Common myeloid progenitor, CD34-positive (primary cell): ENCODE results near the gene SAMD4A.

Experiments
- CTCF ChIA-PET: fragments of 350-600 bp; sonication (Branson Sonifier 250); formaldehyde crosslinking; loops from one replicate; lab custom pipeline; 2021; ENCODE audit warnings: antibody characterized with exemption; lab: Charles Lee
- POLR2A ChIA-PET: fragments of 350-600 bp; sonication (Branson Sonifier 250); formaldehyde crosslinking; loops from one replicate; lab custom pipeline; 2021; ENCODE audit warnings: antibody characterized with exemption; lab: Charles Lee
- DNase-seq, 3 donors: peaks; one replicate each; pipeline versions ENCODE4 v3.0.0 to v3.0.0-alpha.2; 2013
- H3K27ac ChIP-seq, 2 experiments: 1 replicate in 1 of 2; 2 replicates in 1 of 2; pipeline ENCODE4 v1.7.0; 2013; ENCODE audit warnings: inconsistent platforms in 2 of 2, low read length in 2 of 2, mild to moderate bottlenecking in 2 of 2, low read depth in 1 of 2, moderate library complexity in 1 of 2; ENCODE audit not compliant: severe bottlenecking in 2 of 2, insufficient read depth in 1 of 2, poor library complexity in 1 of 2
- H3K27me3 ChIP-seq, 5 experiments: replicated peaks in 2 of 5; 1 replicate in 3 of 5; 2 replicates in 2 of 5; pipeline versions ENCODE4 v1.6.1 to v1.7.0; 2013; ENCODE audit warnings: low read length in 4 of 5, mild to moderate bottlenecking in 2 of 5, moderate library complexity in 2 of 5, inconsistent platforms in 1 of 5; ENCODE audit not compliant: insufficient read depth in 5 of 5, control insufficient read depth in 4 of 5
- H3K36me3 ChIP-seq, 4 experiments: 1 replicate in 2 of 4; 2 replicates in 2 of 4; pipeline versions ENCODE4 v1.6.1 to v1.7.0; 2013; ENCODE audit warnings: low read length in 3 of 4, control low read depth in 1 of 4, mild to moderate bottlenecking in 1 of 4; ENCODE audit not compliant: control insufficient read depth in 4 of 4, insufficient read depth in 4 of 4
- H3K4me1 ChIP-seq, 4 experiments: 1 replicate in 3 of 4; 2 replicates in 1 of 4; pipeline versions ENCODE4 v1.6.1 to v1.7.1; 2013; ENCODE audit warnings: low read length in 3 of 4, mild to moderate bottlenecking in 3 of 4, control low read depth in 1 of 4, inconsistent platforms in 1 of 4, moderate library complexity in 1 of 4; ENCODE audit not compliant: control insufficient read depth in 4 of 4, insufficient read depth in 4 of 4; ENCODE audit errors: control extremely low read depth in 1 of 4
- H3K4me3 ChIP-seq, 7 experiments: 1 replicate in 4 of 7; 2 replicates in 3 of 7; pipeline versions ENCODE4 v1.5.1 to v1.7.0; 2013; ENCODE audit warnings: mild to moderate bottlenecking in 7 of 7, low read length in 6 of 7, moderate library complexity in 6 of 7, inconsistent platforms in 2 of 7, low read depth in 2 of 7, control low read depth in 1 of 7; ENCODE audit not compliant: insufficient read depth in 4 of 7, control insufficient read depth in 1 of 7; ENCODE audit errors: extremely low read depth in 1 of 7
- H3K9me3 ChIP-seq, 5 experiments: 1 replicate in 4 of 5; 2 replicates in 1 of 5; pipeline versions ENCODE4 v1.6.1 to v1.7.1; 2013; ENCODE audit warnings: low read length in 4 of 5, mild to moderate bottlenecking in 2 of 5, inconsistent platforms in 1 of 5, low read depth in 1 of 5, moderate library complexity in 1 of 5; ENCODE audit not compliant: control insufficient read depth in 4 of 5, insufficient read depth in 2 of 5; ENCODE audit errors: control extremely low read depth in 1 of 5
- WGBS: methylation state at CpG from one replicate; pipeline ENCODE4 v1.1.5; 2013; ENCODE audit not compliant: insufficient coverage; 5-methylcytosine and 5-hydroxymethylcytosine counted together

Gene SAMD4A

GRCh38 chr14:54599966-54600716 is 33.2 kb downstream of the SAMD4A start:
- peak in 2 of 3 donors; percentile 26 to 54 for DNase-seq
- CTCF ChIA-PET, result interaction anchor here (0.7 to 1.8 kb wide), 6 partner anchors 9 to 173 kb away, joined by 3 to 9 read pairs (median 3); no protein-coding TSS in a partner anchor
- no peak overlapping the region for H3K27ac ChIP-seq
- H3K27me3 ChIP-seq, result no peaks in the 10 kb centered on the region
- H3K36me3 ChIP-seq, result no peaks in the 10 kb centered on the region
- POLR2A ChIA-PET, result no interaction called here
- no CpG with 5 or more reads among the region's 1 CpG for WGBS
- H3K4me3 ChIP-seq, result no peak overlapping the region
- peaks cover 0 to 17% (median 6%) of the 10 kb centered on the region in 4 experiments for H3K4me1 ChIP-seq
- H3K9me3 ChIP-seq, result no peaks in the 10 kb centered on the region

- H3K27ac ChIP-seq, result no peak overlapping the region
- DNase-seq, result no peak
- POLR2A ChIA-PET, result no interaction called here
- H3K36me3 ChIP-seq, result no peaks in the 10 kb centered on the region
- no peak overlapping the region for H3K4me3 ChIP-seq
- CTCF ChIA-PET, result interaction anchor here (0.8 to 1.8 kb wide), 5 partner anchors 10 to 173 kb away, joined by 3 to 9 read pairs (median 3); no protein-coding TSS in a partner anchor
- peaks cover 0 to 17% (median 6%) of the 10 kb centered on the region in 4 experiments for H3K4me1 ChIP-seq
- no peaks in the 10 kb centered on the region for H3K9me3 ChIP-seq
- 100% methylated on average over 2 of the region's 3 CpGs for WGBS
- no peaks in the 10 kb centered on the region for H3K27me3 ChIP-seq
These were observed 33.8 kb downstream of the SAMD4A start for GRCh38 chr14:54600717-54601109.

- ChIA-PET CTCF (interaction anchor here (0.8 to 1.3 kb wide), 2 partner anchors 37 to 170 kb away, joined by 3 read pairs; no protein-coding TSS in a partner anchor), POLR2A (no interaction called here)
- Histone ChIP-seq H3K4me1 (peaks cover 0 to 15% (median 3%) of the 10 kb centered on the region in 4 experiments), H3K4me3 (no peak overlapping the region), H3K27me3 (no peaks in the 10 kb centered on the region), H3K36me3 (no peaks in the 10 kb centered on the region), H3K9me3 (no peaks in the 10 kb centered on the region), H3K27ac (no peak overlapping the region)
- WGBS, result 100% methylated on average over 1 of the region's 1 CpG
- no peak for DNase-seq
These were observed 36.4 kb downstream of the SAMD4A start for GRCh38 chr14:54603362-54603761.

GRCh38 chr14:54606178-54606577 is 39.2 kb downstream of the SAMD4A start:
- Histone ChIP-seq H3K36me3 (no peaks in the 10 kb centered on the region), H3K4me3 (no peak overlapping the region), H3K4me1 (no peaks in the 10 kb centered on the region), H3K27ac (no peak overlapping the region), H3K27me3 (no peaks in the 10 kb centered on the region), H3K9me3 (no peaks in the 10 kb centered on the region)
- WGBS, result 94% methylated on average over 3 of the region's 10 CpGs
- DNase-seq, result peak in 1 of 3 donors; percentile 23
- POLR2A ChIA-PET, result no interaction called here
- CTCF ChIA-PET, result interaction anchor here (0.6 to 1.0 kb wide), 4 partner anchors 10 to 1092 kb away, joined by 3 read pairs; no protein-coding TSS in a partner anchor

- no peak for DNase-seq
These were observed 39.8 kb downstream of the SAMD4A start for GRCh38 chr14:54606631-54607133.

GRCh38 chr14:54609576-54609975 is 42.6 kb downstream of the SAMD4A start:
- CTCF ChIA-PET, result no interaction called here
- POLR2A ChIA-PET, result no interaction called here
- no peak for DNase-seq
- Histone ChIP-seq H3K27me3 (no peaks in the 10 kb centered on the region), H3K4me1 (no peaks in the 10 kb centered on the region), H3K4me3 (no peak overlapping the region), H3K9me3 (no peaks in the 10 kb centered on the region), H3K27ac (no peak overlapping the region), H3K36me3 (no peaks in the 10 kb centered on the region)
- WGBS, result 98% methylated on average over 4 of the region's 5 CpGs

More at GRCh38 chr14:54606631-54607133, 39.8 kb downstream of the SAMD4A start:
- no peaks in the 10 kb centered on the region for H3K27me3 ChIP-seq
- no peaks in the 10 kb centered on the region for H3K36me3 ChIP-seq
- ChIA-PET CTCF (interaction anchor here (0.6 to 1.0 kb wide), 3 partner anchors 10 to 1093 kb away, joined by 3 read pairs; no protein-coding TSS in a partner anchor), POLR2A (no interaction called here)
- H3K27ac ChIP-seq, result no peak overlapping the region
- no peaks in the 10 kb centered on the region for H3K9me3 ChIP-seq
- H3K4me3 ChIP-seq, result no peak overlapping the region
- no peaks in the 10 kb centered on the region for H3K4me1 ChIP-seq
- WGBS, result 97% methylated on average over 3 of the region's 3 CpGs
